SK-N-MC (cell line): ENCODE data around the gene RNF213.

Source experiments
- DNase-seq: peaks from one replicate; pipeline ENCODE4 v3.0.0-alpha.2; 2011; ENCODE audit warnings: low read depth, low spot score
- H3K27ac ChIP-seq: fragments of 200-600 bp; sonication (generic); 2 replicates; pipeline ENCODE4 v1.5.1; 2016; ENCODE audit warnings: mixed run types
- H3K36me3 ChIP-seq: fragments of 200-600 bp; sonication (generic); 2 replicates; pipeline ENCODE4 v1.6.1; 2017; ENCODE audit warnings: antibody characterized with exemption, low read length, mixed read lengths; ENCODE audit not compliant: insufficient read depth
- H3K4me3 ChIP-seq: fragments of 200-600 bp; sonication (generic); 2 replicates; pipeline ENCODE4 v1.5.1; 2016
- H3K9ac ChIP-seq: fragments of 200-600 bp; sonication (generic); 2 replicates; pipeline ENCODE4 v1.8.0; 2017; ENCODE audit warnings: mixed run types, mixed read lengths; ENCODE audit not compliant: insufficient read length
- H3K9me3 ChIP-seq: fragments of 200-600 bp; sonication (generic); 2 replicates; pipeline ENCODE4 v1.6.1; 2017; ENCODE audit warnings: low read depth, mild to moderate bottlenecking, antibody characterized with exemption, low read length, moderate library complexity, mixed read lengths
- EZH2 ChIP-seq: fragments of 200-600 bp; sonication (generic); IDR thresholded peaks from one replicate; pipeline ENCODE4 v1.6.1; 2017; ENCODE audit warnings: antibody characterized with exemption
- FOXP2 ChIP-seq: optimal IDR thresholded peaks from 2 replicates; pipeline ENCODE3; 2011; ENCODE audit warnings: mild to moderate bottlenecking, moderate library complexity; ENCODE audit not compliant: insufficient read depth; ENCODE audit errors: extremely low read length, control extremely low read depth
- POLR2AphosphoS5 ChIP-seq: IDR thresholded peaks from 2 replicates; pipeline ENCODE4 v1.6.1; 2012; ENCODE audit warnings: mild to moderate bottlenecking, low read depth, low read length, borderline replicate concordance

Gene RNF213

GRCh38 chr17:80279895-80280294 lies 19.2 kb downstream of the RNF213 start:
- Histone ChIP-seq H3K36me3 (no peaks in the 10 kb centered on the region), H3K27ac (no peak overlapping the region), H3K9me3 (no peaks in the 10 kb centered on the region), H3K9ac (no peak overlapping the region), H3K4me3 (no peak overlapping the region)
- no peak for DNase-seq
- TF ChIP-seq POLR2AphosphoS5: no peak
- TF ChIP-seq FOXP2: no peak
- TF ChIP-seq EZH2: no peak

- no peak for TF ChIP-seq FOXP2
- no peak for TF ChIP-seq EZH2
- Histone ChIP-seq H3K4me3 (no peak overlapping the region), H3K9ac (no peak overlapping the region), H3K27ac (no peak overlapping the region), H3K9me3 (no peaks in the 10 kb centered on the region), H3K36me3 (no peaks in the 10 kb centered on the region)
- no peak for DNase-seq
Measured at GRCh38 chr17:80281516-80281915, 20.9 kb downstream of the RNF213 start.

- Histone ChIP-seq H3K4me3 (no peak overlapping the region), H3K9ac (no peak overlapping the region), H3K36me3 (no peaks in the 10 kb centered on the region), H3K27ac (no peak overlapping the region), H3K9me3 (no peaks in the 10 kb centered on the region)
- DNase-seq: no peak
- TF ChIP-seq FOXP2: no peak
- no peak for TF ChIP-seq POLR2AphosphoS5
- TF ChIP-seq EZH2: no peak
Measured at GRCh38 chr17:80283116-80283852, 22.6 kb downstream of the RNF213 start.

- DNase-seq: no peak
- TF ChIP-seq EZH2 (no peak), POLR2AphosphoS5 (no peak), FOXP2 (no peak)
- H3K36me3 ChIP-seq: no peaks in the 10 kb centered on the region
- H3K9me3 ChIP-seq: no peaks in the 10 kb centered on the region
- no peak overlapping the region for H3K4me3 ChIP-seq
- H3K9ac ChIP-seq: no peak overlapping the region
- no peak overlapping the region for H3K27ac ChIP-seq
Measured at GRCh38 chr17:80284631-80285030, 24.0 kb downstream of the RNF213 start.

GRCh38 chr17:80285237-80285920 lies 24.7 kb downstream of the RNF213 start:
- Histone ChIP-seq H3K9me3 (no peaks in the 10 kb centered on the region), H3K36me3 (no peaks in the 10 kb centered on the region; the same call in 1 of the 2 replicates), H3K4me3 (no peak overlapping the region), H3K9ac (no peak overlapping the region), H3K27ac (no peak overlapping the region)
- no peak for DNase-seq
- TF ChIP-seq FOXP2 (no peak), EZH2 (no peak)

- peaks cover 3% of the 10 kb centered on the region; the same call in 1 of the 2 replicates for H3K36me3 ChIP-seq
Measured at GRCh38 chr17:80286638-80286960, 25.9 kb downstream of the RNF213 start.

GRCh38 chr17:80287038-80287437 lies 26.4 kb downstream of the RNF213 start:
- DNase-seq: no peak
- no peak overlapping the region for H3K9ac ChIP-seq
- H3K9me3 ChIP-seq: no peaks in the 10 kb centered on the region
- no peak for TF ChIP-seq EZH2
- TF ChIP-seq FOXP2: no peak
- no peak for TF ChIP-seq POLR2AphosphoS5
- no peak overlapping the region for H3K27ac ChIP-seq
- H3K36me3 ChIP-seq: peaks cover 7% of the 10 kb centered on the region; the same call in 1 of the 2 replicates
- H3K4me3 ChIP-seq: no peak overlapping the region

More at GRCh38 chr17:80286638-80286960, 25.9 kb downstream of the RNF213 start:
- Histone ChIP-seq H3K27ac (no peak overlapping the region), H3K9me3 (no peaks in the 10 kb centered on the region), H3K4me3 (no peak overlapping the region), H3K9ac (no peak overlapping the region)
- TF ChIP-seq POLR2AphosphoS5 (no peak), EZH2 (no peak), FOXP2 (no peak)
- DNase-seq: no peak

GRCh38 chr17:80287806-80288567 lies 27.3 kb downstream of the RNF213 start:
- Histone ChIP-seq H3K9me3 (no peaks in the 10 kb centered on the region), H3K36me3 (peaks cover 7% of the 10 kb centered on the region; the same call in 1 of the 2 replicates), H3K27ac (no peak overlapping the region), H3K9ac (no peak overlapping the region), H3K4me3 (no peak overlapping the region)
- no peak for TF ChIP-seq FOXP2
- TF ChIP-seq POLR2AphosphoS5: no peak
- no peak for TF ChIP-seq EZH2
- DNase-seq: no peak
